BJ (cell line): ENCODE data around the gene TMEM234. TPM values are rescaled to one million over a fixed set of nuclear protein-coding genes. Genes with fewer than 3 reads are reported as not detected.

ENCODE experiments used
- CTCF ChIA-PET: fragments of 350-600 bp; formaldehyde crosslinking; extraction: SDS; loops from one replicate; lab custom pipeline; 2021; ENCODE audit warnings: antibody characterized with exemption, inconsistent platforms; lab: Yijun Ruan, JAX
- POLR2A ChIA-PET: fragments of 300-600 bp; sonication (Branson Sonifier 250); formaldehyde crosslinking; extraction: SDS; loops from one replicate; lab custom pipeline; 2021; ENCODE audit warnings: antibody characterized with exemption; lab: Charles Lee
- DNase-seq: peaks from one replicate; pipeline ENCODE4 v3.0.0-alpha.2; 2011; ENCODE audit warnings: low read depth
- H3K27me3 ChIP-seq: 2 replicates; pipeline ENCODE4 v1.6.0; 2011; ENCODE audit warnings: low read length; ENCODE audit not compliant: control insufficient read depth, insufficient read depth
- H3K36me3 ChIP-seq: 2 replicates; pipeline ENCODE4 v1.5.1; 2011; ENCODE audit warnings: low read length; ENCODE audit not compliant: control insufficient read depth, insufficient read depth
- H3K4me3 ChIP-seq: 2 replicates; pipeline ENCODE4 v1.5.1; 2011; ENCODE audit warnings: low read depth, mild to moderate bottlenecking, control low read depth, low read length
- CTCF ChIP-seq: IDR thresholded peaks from 2 replicates; pipeline ENCODE4 v1.5.1; 2011; ENCODE audit warnings: low read depth, mild to moderate bottlenecking, control low read depth, inconsistent platforms, low read length, moderate library complexity; ENCODE audit not compliant: insufficient read depth
- polyA plus RNA-seq: library from polyadenylated mRNA; depleted of rRNA; stranded (reverse); fragments of >200 nt; gene quantifications from 2 replicates; pipeline ENCODE4 v1.2.3, GENCODE V29; 2011

Gene TMEM234
- polyA plus RNA-seq, 1 experiment, result 37.8 TPM

GRCh38 chr1:32216566-32216965, 5.6 kb downstream of the TMEM234 start:
- POLR2A ChIA-PET, result interaction anchor here (0.6 to 0.8 kb wide), 2 partner anchors 30 to 35 kb away, joined by 3 to 6 read pairs; no protein-coding TSS in a partner anchor
- peaks cover 21% of the 10 kb centered on the region for H3K36me3 ChIP-seq
- TF ChIP-seq CTCF, result no peak
- CTCF ChIA-PET, result interaction anchor here (0.7 to 4.0 kb wide), 24 partner anchors 9 to 198 kb away, joined by 3 to 35 read pairs (median 7); partner anchors contain the start of genes BSDC1, CCDC28B, FAM167B and HDAC1
- H3K4me3 ChIP-seq, result no peak overlapping the region
- H3K27me3 ChIP-seq, result no peaks in the 10 kb centered on the region
- DNase-seq, result no peak

- peak; percentile 90 for TF ChIP-seq CTCF
- no peak for DNase-seq
- H3K27me3 ChIP-seq, result no peaks in the 10 kb centered on the region
- ChIA-PET CTCF (interaction anchor here (0.6 to 4.0 kb wide), 42 partner anchors 8 to 198 kb away, joined by 3 to 35 read pairs (median 5); partner anchors contain the start of genes BSDC1, CCDC28B, FAM167B and HDAC1), POLR2A (interaction anchor here (0.5 to 0.8 kb wide), 4 partner anchors 20 to 120 kb away, joined by 3 to 17 read pairs (median 6); partner anchors contain the start of gene MARCKSL1)
- peaks cover 21% of the 10 kb centered on the region for H3K36me3 ChIP-seq
- no peak overlapping the region for H3K4me3 ChIP-seq
Measured at GRCh38 chr1:32215629-32216480, 6.3 kb downstream of the TMEM234 start.

GRCh38 chr1:32208891-32209328, 13.2 kb downstream of the TMEM234 start, which contains the start of gene DCDC2B:
Gene DCDC2B (plus strand): TSS chr1:32209089. CDS start chr1:32209094, 5 bp downstream.
- H3K27me3 ChIP-seq, result no peaks in the 10 kb centered on the region
- ChIA-PET POLR2A (no interaction called here), CTCF (no interaction called here)
- H3K4me3 ChIP-seq, result no peak within 1 kb of the TSS
- no peak for DNase-seq
- peaks cover 6% of the 10 kb centered on the region; the same call in 1 of the 2 replicates for H3K36me3 ChIP-seq
- no peak for TF ChIP-seq CTCF

- Histone ChIP-seq H3K27me3 (no peaks in the 10 kb centered on the region), H3K4me3 (no peak overlapping the region), H3K36me3 (peaks cover 6% of the 10 kb centered on the region; the same call in 1 of the 2 replicates)
- CTCF ChIA-PET, result no interaction called here
- no peak for DNase-seq
- POLR2A ChIA-PET, result no interaction called here
- TF ChIP-seq CTCF, result no peak
Measured at GRCh38 chr1:32208469-32208868, 13.7 kb downstream of the TMEM234 start.
